NCI-H1417 treated with DMSO at 0.1 percent for 48 hours (cell line): ENCODE results near the gene MTM1.

ENCODE experiments used
- DNase-seq: peaks from one replicate; lab custom pipeline; 2025; lab: John Stamatoyannopoulos, UW

Gene MTM1

GRCh38 chrX:150664290-150664689 lies 95.9 kb downstream of the MTM1 start:
- peak; percentile 52 for DNase-seq

DNA sequence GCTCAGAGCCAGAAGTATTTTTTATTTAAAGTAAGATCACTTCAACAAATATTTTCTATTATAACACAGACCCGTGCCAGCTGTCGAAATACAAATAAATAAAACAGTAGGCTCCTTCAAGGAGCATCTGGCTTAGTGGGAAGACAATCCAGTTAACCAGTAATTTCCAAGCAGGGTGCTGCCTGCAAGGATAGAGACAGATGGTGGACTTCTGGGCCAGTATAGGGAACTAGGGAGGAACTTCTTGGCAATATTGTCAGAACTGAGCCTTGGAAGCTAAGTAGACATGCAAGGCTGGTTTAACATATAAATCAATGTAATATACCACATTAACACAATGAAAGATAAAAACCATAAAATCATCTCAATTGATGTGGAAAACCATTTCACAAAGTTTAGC lies 107.8 kb downstream of the MTM1 start:
- no peak for DNase-seq

- no peak for DNase-seq
Measured at GRCh38 chrX:150680974-150681373, 112.6 kb downstream of the MTM1 start.

DNA sequence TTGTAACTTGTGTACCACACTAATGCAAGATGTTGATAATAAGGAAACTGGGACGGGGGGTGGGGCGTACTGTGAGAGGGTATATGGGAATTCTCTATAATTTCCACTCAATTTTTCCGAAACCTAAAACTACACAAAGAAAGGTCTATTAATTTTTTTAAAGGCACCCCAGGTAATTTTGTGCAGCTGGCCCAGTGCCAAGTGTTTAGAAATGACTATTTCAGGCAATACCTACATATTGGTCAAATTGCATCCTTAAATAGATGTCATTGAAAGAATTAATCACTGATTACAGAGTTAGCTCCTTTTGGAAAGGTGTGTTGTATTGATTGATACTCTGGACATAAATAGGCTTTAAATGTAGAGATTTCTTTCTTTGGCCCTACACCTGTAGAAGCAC lies 114.7 kb downstream of the MTM1 start:
- DNase-seq = no peak

DNA sequence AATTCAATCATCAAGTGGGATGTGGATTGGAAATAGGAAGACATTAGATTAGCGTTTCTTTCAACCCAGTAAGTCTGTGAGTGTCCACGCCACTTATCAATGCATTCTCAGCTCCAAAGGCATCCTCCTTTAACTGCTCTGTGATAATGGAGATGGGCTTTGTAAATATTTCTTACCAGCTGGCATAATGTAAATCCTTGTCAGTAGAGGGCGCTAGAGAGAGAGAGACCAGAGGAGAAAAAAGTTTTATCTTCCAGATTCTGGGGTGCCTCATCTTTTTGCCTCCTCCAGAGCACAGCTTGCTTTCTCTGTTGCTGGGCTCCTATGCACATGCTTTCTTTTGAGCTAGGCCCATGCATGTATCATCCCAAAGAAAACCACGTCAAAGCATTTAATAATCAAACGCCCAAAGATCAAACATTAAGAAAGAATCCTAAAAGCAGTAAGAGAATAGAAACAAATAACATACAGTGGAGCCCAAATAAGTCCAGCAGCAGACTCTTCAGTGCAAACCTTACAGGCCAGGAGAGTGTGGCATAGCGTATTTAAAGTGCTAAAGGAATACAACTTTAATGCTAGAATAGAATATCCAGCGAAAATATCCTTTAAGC lies 115.2 kb downstream of the MTM1 start:
- no peak for DNase-seq

- DNase-seq = no peak
Measured at GRCh38 chrX:150688911-150689451, 120.6 kb downstream of the MTM1 start.

- DNase-seq = no peak
Measured at GRCh38 chrX:150690126-150690525, 121.7 kb downstream of the MTM1 start.

DNA sequence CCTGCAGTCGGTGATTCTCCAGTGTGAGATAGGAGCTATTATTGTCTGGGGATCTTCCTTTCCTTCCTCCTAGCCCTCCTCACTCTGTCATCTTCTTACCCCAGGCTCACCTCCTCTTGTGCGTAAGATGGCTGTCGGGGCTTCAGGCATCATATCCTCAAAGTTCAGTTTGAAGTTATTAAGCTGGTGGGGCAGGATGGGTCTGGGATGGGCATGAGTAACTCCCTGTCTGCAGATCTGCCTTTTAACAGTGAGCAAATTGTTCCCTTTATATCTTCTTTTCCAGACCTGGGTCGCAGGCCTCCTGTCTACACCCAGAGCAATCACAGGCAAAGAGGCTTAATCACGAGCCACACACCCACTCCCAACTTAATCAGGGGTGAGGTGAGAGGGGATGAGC lies 123.9 kb downstream of the MTM1 start:
- no peak for DNase-seq

GRCh38 chrX:150692831-150693724 lies 124.7 kb downstream of the MTM1 start, which contains the start of gene MTMR1:
Gene MTMR1, plus strand, starts transcription at chrX:150693396. Its CDS starts 135 bp downstream, at chrX:150693531.
- no peak for DNase-seq

- no peak for DNase-seq
Measured at GRCh38 chrX:150693725-150694574, 125.5 kb downstream of the MTM1 start.

- DNase-seq = no peak
Measured at GRCh38 chrX:150694738-150695410, 126.5 kb downstream of the MTM1 start.

GRCh38 chrX:150696331-150696730 lies 127.9 kb downstream of the MTM1 start:
- DNase-seq = no peak

- no peak for DNase-seq
Measured at GRCh38 chrX:150696866-150697265, 128.4 kb downstream of the MTM1 start.

- DNase-seq = no peak
Measured at GRCh38 chrX:150697641-150698040, 129.2 kb downstream of the MTM1 start.

GRCh38 chrX:150698981-150699380 lies 130.6 kb downstream of the MTM1 start:
- no peak for DNase-seq

GRCh38 chrX:150700107-150700506 lies 131.7 kb downstream of the MTM1 start:
- no peak for DNase-seq

DNA sequence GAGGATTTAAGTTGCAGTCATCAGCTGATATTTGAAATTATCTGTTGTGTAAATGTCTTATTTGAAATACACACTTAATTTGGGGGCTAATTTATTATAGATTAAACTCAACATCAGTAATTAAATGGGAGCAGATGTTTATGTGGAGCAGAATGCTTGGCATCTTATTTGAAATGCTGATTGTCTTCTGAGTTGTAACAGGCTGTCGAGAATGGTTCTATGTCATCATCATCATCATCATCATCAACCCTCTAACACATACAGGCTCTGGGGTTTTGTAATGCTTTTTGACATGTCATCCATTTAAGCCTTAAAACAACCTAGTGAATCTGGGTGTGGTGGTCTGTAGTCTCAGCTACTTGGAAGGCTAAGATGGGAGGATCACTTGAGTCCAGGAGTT lies 133.0 kb downstream of the MTM1 start:
- no peak for DNase-seq

- no peak for DNase-seq
Measured at GRCh38 chrX:150702966-150703694, 134.7 kb downstream of the MTM1 start.

GRCh38 chrX:150703695-150703974 lies 135.2 kb downstream of the MTM1 start:
- no peak for DNase-seq

DNA sequence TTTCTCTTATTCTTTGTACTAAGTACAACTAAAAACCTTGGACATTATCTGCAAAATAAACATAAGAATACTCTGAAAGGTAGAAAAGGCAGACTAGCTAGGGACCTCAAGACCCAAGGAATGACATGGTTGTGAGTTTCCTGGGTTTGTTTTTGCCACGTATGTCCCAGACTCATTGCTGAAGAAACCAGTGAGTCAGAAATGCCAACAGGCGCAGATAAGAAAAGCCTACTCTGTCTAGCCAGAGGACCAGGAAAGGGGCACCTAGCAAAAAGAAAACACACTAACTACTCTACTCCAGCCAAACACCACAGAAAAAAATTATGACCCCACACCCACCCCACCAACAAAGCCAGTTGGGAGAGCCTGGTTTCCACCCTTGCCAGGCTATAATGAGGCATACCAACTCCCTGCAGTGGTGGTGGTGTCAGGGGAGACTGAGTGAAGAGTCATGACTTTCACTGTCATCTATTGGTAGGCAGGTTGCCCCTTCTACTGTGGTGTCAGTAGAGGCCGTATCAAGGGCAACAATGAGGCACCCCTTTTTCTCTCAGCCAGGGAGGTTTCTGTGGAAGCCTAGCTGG lies 135.7 kb downstream of the MTM1 start:
- no peak for DNase-seq

DNA sequence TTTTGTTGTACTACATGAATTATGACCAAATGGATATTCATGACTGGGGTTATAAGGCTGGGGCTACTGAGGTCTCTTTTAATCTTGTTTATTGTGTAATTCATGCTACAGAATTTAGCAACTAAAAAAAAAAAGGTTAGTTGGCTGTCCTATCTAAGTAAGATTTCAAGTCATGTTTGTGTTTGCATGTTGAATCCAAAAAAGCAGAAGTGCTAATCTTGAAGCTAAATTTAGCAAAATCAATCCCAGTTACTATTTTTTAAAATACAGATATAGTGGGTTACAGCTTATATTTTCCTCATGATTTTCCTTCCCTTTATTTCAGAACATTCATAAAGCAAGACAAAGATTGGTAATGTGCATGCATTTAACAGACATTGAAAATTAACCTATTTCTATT lies 144.2 kb downstream of the MTM1 start:
- DNase-seq = no peak
